GM19438 (cell line): ENCODE data around the gene FREM2.

Experiments used
- ATAC-seq: cut with Tn5 transposase; IDR thresholded peaks from one replicate; pipeline ENCODE4 v1.9.1; 2021; ENCODE audit warnings: low read depth; ENCODE audit not compliant: unreplicated experiment

The FREM2 gene

DNA sequence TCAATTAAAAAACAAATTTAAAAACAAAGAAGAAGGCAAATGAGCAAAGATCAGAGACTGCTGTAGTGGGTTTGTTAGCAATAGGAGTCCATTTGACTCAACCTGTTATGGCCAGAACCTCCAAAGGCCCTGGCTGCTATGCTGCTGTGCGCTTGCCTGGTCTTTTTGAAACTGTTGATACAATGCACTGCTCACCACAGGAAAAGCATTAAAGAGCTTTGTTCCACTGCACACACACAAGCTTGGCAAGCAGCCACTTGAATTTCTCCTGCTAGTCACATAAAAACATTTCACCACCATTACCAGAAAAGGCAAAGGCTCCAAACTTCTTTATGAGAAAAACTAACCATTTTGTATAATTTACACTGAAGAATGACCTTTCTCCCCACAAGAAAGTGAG, 132.2 kb downstream of the FREM2 start:
- ATAC-seq: no peak

DNA sequence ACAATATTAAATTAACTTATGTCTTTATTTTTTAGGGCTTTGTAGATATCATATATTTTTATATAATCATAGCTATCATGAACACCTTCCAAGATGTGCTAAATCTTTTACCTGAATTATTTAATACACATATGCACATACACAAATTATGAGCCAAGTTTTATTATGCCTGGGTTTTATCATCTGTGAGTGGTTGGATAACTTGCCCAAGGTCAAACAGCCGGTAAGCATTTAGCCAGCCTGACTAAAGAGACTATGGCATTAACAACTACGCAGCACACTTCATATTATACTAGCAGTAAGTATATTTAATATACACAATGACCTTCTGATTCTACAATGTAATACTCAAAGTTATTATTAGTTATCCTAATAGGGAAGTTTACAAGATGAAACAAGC, 132.7 kb downstream of the FREM2 start:
- ATAC-seq: no peak

DNA sequence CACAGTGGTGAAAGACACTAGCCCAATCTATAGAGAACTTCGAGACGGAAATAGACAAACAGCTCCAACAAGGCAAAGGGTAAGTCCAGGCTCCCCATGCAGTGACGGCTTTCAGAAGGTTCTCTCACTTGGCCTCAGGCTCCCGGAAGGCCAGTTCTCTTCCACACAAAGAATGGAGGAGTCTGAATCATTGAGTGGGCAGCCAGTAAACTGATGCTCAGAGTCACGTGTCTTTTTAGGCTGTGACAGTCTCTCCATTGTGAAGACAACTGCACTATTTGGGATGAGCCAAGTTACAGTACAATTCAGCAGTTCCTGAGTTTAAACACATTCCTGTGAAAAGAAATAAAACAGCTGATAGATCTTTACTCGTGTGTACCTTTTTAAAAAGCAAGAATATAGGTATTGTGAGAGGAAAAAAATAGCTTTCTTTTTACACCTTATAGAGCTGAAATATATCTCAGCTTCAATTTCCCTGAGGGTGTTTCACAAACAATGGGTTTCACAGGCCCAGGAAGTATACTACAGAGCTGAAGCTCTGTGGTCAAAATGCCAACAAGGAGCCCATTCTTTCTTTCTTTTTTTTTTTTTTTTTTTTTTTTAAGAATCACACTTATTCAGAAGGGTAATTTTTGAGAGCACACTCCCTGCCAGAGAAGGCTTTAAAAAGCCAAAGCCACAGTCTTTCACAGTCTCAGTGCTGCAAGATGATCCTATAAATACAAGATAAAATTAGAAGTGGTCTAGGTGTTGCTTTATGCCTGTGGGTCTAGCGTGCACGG, 135.1 kb downstream of the FREM2 start:
- no peak for ATAC-seq

DNA sequence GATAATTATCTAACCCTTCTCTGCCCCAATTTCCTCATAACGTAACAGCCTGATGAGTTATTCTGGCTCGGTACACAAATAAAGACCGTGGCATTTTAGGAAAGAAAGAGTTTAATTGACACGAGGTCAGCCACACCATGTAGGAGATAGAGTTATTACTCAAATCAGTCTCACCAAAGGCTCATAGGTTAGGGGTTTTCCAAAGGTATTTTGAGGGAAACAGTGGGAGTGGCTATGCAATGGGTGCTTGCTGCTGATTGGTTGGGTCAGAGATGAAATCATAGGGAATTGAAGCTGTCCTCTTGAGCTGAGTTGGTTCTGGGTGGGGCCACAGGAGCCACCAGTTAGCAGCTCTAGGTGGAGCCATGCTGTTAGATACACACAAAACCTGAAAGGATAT, 137.5 kb downstream of the FREM2 start:
- no peak for ATAC-seq

DNA sequence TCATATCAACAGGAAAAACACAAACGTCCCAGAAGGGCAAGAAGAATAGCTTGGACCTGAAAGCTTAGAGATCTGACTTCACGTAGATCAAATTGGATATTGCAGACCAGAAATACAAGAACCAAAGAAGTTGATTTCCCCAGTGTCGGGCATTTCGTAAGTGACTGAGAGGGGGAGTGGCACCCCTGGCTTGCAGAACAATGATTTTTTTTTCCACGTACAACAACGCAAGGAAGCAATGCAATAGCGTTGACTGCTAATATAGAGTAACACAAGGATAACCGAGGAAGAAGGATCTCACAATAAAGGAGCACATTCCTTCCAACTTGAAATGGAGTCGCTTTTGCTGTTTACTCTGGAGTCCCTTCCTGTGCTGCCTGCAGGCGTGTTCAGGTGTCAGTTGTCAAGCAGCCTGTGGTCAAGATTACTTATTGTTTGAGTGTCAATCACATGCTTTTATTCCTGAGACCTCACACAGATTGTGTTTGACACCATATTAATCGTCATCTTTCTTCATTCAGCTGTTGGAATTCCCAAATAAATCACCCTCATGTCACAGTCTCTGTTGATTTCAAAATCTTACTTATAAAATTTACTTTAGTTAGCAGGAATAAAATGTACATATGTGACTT, 139.4 kb downstream of the FREM2 start:
- ATAC-seq: no peak

DNA sequence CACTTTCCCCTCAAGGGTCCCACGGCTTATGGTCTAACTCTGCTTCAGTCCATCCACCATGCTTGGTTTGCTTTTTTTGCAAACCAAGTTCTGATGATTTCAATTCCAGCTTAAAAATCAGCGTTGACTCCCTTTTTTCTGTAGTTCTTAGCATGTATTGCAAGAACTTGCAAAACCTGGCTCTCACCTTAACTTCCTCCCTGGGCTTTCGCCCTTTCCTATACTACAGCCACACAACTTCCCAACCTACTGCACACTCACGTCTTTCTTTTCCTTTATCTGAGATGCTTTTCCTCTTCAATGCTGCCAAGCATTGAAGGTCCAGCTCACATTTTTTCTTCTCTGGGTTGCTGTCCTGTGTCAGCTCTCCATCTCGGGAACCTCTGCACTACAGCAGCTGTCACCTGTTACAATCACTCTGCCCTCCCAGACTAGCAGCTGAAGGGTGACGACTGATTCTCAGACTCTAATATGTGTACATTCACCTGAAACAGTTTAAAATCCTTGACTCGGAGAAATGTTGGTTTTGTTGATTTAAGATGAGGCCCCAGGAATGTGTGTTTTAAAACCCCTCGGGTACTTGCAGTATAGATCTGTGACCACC, 143.7 kb downstream of the FREM2 start:
- no peak for ATAC-seq

DNA sequence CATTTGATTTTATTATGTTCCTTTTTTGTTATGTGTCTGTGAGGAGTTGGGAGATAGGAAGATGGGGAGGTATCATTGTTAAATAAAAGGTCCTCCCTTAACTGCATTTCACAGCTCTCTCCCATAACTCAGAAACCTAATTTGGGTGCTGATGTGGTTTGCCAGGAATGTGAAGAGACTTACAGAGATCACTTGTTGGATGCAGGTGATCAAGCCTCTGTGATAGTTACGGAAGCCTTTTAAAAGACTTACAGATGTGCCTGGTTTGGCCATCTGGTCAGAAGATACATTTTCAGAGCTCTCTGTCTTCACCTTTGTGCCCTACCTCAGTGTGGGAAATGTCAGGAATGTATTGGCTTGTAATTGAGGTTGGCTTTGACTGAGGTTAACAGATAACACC, 157.7 kb downstream of the FREM2 start:
- no peak for ATAC-seq

DNA sequence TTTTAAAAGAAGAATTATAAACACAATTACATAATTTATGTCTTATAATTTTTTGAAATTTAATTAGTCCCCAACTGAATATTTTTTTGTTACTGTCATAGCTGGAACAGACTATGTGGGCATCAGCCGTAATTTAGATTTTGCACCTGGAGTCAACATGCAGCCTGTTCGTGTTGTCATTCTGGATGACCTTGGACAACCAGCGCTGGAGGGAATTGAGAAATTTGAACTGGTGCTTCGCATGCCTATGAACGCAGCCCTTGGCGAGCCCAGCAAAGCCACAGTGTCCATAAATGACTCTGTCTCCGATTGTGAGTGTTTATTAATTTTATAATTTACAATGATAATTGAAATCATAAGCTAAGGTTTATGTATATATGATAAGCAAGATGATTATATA, 161.5 kb downstream of the FREM2 start:
- no peak for ATAC-seq

DNA sequence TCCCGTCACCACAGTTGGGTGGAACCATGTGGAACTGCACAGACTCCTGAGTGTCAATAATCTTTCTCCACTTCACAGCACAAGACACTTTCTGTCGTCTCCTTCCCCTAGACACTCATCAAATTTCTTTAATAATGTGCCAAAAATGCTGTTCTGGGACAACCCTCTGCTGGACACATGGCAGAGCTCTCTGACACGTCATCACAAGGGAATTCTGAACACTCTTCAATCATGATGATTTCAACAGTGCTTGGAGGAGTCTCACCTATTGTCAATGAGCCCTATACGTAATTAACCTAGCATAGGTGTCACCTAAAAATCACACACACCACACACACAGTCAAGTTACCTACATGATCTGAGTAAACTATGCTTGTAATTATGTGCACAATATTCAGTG, 162.4 kb downstream of the FREM2 start:
- ATAC-seq: no peak

DNA sequence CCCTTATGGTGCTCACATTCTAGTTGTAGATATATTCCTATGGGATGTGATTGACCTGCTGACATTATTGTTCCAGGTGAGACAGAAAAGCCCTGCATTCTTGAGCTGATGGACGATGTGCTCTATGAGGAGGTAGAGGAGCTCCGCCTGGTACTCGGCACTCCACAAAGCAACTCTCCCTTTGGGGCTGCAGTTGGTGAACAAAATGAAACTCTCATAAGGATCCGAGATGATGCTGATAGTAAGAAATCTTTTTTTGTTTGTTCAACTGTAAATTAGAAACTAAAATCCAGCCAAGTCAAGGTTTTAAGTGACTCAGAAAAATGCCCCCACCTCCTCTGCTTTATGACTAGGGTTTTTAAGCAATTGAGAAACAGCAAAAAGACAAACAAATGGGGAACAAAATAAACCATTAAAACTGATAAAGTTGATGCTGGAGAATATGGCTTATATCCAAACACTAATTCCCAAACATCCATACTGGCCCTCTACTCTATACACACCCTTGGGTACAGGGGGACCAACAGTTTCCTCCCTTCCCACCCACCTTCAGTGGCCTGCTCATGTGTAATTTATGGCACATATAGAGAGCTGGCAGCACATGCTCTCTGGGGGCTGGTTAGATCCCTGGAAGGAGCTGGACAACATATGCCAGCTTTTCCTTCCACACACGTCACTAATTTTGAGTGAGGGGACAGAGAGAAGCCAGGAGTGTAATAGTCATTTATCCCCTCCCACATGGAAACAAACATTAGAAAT, 164.2 kb downstream of the FREM2 start:
- no peak for ATAC-seq

DNA sequence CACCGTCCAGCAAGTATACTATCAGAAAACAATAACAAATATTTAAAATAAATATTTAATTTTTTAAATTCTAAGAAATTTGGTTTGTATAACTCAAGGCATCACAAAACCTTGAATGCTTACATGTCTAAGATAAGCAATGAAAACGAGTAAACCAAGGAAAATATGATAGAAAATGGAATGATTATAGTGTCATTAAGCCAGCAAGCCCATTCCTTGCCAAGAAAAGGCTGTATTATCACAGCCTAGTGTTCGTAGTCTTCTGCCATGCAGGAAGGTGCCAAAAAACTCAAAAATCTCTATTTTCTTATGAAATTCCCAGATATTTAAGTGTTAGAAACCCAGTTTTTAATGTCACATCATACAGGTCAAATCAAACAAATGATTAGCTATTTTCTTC, 167.3 kb downstream of the FREM2 start:
- no peak for ATAC-seq

DNA sequence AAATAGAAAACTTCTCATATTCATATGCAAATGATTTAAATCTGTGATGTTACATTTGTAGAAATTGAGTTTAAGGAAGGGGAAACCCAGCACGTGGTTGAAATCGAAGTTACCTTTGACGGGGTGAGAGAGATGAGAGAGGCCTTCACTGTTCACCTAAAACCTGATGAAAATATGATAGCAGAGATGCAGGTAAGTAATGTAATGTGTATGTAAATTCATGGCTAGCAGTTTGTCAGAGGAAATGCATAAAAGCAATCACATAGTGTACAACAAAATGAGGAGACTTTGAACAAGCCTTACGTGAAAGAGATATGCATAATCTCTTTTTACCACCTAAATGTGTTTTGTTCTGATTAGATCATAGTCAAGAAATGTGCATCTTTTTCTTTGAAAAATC, 169.2 kb downstream of the FREM2 start:
- no peak for ATAC-seq

DNA sequence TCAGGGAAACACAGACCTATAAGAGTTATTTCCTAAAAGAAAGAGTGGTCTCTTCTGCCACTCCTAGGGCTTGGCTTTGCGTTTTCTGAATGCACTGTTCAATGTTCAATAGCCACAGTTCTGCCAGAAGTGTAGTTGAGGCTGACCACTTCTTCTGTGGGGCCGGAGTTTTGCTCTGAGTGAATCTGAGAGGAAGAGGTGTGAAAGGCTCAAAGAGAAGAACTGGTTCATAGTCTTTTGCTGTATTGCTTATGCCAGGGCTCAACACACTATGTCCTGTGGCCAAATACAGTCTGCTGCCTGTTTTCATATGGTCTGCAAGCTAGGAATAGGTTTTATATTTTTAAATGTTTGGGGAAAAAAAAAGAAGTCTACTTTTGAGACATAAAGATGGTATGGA, 175.6 kb downstream of the FREM2 start:
- no peak for ATAC-seq

DNA sequence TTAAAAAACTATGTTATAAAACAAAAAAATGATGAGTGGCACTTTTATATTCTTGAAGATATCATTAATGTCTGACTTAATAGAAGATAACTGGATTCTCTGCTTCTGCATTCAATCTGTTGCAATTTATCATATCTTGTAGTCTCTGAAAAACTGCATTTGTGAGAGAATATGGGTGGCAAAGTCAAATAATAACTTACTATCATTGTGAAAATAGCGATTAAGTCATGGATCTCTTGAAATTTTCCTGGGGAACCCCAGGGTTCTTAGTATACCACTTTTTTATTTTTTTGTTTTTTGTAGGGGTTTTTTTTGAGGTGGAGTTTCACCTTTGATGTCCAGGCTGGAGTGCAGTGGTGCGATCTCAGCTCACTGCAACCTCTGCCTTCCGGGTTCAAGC, 176.7 kb downstream of the FREM2 start:
- no peak for ATAC-seq

DNA sequence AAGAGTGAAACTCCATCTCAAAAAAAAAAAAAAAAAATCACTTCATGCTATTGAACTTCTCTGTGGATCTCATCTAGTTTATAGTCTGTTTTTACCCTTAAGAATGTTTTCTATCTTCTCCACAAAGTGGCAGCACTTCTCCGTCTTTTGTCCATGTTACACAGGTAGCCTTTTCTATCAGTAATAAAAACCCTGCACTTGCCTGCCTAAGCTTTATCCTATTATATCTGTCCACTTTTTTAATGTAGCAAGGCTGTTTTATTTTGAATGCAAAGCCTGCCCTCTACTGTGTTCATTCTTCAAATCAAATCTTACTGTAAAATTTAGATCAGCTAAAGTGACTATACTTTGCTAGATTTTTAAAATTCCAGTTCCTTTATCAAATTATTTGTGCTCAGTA, 179.8 kb downstream of the FREM2 start:
- no peak for ATAC-seq

DNA sequence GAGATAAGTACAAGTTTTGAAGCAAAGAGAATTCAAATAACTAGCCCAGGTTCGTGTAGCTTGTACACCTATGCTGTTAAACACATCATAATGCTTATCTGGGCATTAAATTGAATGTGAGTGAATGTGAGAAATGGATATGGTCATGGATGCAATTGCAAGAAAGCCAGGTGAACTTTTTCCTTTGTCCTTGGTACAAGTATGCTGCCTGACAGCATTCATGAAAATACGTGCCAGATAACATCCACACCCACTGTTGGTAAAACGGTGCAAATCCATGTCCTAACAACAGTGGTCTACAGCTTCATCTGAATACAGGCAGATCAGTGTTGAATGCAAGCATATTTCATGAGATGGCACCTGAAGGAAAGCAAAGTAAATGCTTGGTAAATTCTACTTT, 181.5 kb downstream of the FREM2 start:
- no peak for ATAC-seq

DNA sequence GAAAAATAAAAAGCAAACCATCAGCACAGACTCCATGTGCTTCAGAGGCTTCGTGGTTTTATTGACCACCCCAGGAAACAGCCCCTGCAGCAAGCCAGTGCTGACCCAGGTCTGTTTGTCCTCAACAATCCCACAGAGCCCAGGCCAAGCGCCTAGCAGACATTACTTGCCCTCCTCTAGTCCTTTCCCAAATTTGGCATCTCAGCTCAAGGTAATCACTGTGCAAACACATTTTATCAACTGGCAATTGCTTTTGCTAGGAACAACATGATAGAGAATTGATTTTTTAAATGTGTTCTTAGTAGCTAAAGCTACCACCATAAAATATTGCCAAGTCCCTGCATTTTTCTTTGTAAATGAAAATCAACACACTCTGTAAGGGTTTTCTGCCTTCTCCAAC, 182.0 kb downstream of the FREM2 start:
- ATAC-seq: no peak

DNA sequence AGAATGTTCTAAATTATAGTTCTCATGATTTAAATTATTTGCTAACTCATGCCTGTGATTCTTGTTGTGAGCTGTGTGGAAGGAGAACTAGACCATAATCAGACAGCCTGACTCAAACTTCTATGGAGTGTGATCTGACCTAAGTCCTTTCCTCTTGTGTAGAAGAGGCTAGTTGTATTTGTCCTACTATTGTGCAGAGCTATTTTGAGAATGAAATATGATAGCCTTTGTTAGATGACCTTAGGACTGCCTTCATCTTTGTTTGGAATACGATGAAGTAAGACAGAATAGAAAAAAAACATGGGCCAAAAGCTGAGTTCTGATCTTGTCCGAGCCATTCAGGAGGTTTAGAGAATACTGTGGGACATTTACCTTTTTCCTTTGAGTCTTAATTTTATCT, 184.4 kb downstream of the FREM2 start:
- no peak for ATAC-seq

DNA sequence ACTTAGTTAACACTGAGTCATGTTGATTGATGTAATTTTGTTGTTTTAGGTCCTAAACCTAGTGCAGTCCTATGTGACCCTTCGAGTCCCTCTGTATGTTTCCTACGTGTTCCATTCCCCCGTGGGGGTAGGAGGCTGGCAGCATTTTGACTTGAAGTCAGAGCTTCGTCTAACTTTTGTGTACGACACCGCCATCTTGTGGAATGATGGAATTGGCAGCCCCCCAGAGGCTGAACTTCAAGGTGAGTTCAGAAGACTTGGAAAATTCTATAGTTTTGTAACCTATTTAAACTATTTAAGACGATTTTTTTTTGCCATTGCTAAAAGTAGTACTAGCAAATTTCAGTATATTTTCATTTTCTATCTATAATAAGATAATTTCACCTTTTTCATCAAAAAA, 185.8 kb downstream of the FREM2 start:
- peak; percentile 66 for ATAC-seq

DNA sequence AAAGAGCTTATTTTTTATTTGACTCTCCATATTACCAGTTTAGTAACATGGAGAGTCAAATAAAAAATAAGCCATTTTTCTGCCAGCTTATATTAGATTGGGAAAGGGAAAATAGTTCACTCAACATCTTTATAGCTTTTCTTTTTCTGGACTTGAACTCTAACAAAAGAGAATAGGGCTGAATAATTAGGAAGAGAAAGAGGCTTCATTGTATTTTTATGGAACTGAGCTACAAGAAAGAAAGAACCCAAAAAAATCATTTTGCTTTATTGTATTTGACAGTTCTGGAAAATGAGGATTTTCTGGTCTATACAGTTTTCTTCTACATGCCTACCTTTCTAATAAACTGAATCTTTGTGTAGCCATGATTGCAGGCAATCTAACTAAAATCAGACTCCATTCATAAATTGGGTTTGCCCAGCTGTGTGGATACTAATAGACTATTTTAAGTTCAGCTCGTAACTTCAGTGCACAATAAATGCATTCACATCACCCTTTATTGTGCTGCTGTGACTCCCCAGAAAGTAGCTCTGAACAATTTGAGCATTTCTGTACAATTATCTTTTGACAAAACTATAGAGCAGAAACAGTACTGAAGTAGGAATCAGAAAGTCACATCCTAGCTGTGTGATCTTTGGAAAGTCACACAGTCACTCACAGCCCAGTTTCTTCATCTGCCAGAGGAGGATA, 188.5 kb downstream of the FREM2 start:
- ATAC-seq: no peak

DNA sequence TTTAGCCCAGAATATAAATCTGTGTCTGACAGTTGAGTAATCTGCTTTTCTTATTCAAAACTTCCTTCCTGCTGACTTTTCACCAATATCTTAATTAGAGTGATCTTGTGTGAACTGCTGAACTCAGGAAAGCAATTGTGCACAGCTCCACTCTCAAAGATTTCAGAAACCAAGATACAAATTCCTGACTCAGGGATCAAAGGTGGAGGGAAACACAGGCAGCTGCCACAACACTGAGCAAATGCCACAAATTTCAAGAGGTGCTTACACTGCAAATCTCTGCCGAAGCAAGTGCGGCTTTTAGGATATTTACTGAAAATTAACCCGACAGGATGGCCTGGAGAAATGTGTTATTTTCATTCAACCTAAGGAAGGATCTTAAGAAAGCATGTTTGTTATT, 192.4 kb downstream of the FREM2 start:
- no peak for ATAC-seq
